ENCODE results near the gene PTGES2. TPM values are rescaled to one million over a fixed set of nuclear protein-coding genes. Genes with fewer than 3 reads are reported as not detected.
A peak's percentile ranks its signal among the peaks of the same experiment; 100 is the strongest.

Gene PTGES2
- total and polyA plus RNA-seq, 2 of the 13 experiments (the other 11 are each of a cell fraction or from before 2014, with no cell fraction given), result 63.7 to 79.8 TPM

DNA sequence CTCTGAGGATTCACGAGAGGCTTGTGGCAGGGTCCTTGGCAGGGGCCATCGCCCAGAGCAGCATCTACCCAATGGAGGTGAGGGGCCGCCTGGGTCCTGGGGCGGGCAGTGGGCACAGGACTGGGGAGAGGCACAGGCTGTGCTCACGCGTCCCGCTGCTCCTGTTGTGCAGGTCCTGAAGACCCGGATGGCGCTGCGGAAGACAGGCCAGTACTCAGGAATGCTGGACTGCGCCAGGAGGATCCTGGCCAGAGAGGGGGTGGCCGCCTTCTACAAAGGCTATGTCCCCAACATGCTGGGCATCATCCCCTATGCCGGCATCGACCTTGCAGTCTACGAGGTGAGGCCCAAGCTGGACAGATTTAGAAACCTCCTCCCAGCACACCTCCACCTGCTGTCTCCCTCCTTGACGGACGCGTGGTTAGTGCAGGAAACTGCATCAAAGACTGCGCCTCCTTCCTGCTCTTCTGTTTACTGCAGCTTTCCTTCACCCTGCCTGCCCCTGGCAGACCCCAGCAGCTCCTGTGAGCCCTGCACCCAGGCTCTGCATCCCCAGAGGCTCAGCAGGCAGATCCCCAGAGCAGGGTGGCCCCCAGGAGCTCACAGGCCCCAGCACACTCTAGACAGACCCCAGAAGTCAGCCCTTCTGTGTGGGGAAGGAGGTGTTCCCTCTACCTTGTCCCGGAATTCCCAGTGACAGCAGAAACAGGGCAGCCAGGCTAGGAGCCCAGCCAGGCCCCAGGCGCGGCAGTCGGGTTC lies 21.2 kb downstream of the PTGES2 start:
- Histone ChIP-seq H3K36me3 (replicated peaks in 1 of 2; ENCODE audit: control insufficient read depth in 1 of 2, insufficient read depth in 2 of 2, low read length in 2 of 2) (peaks cover 23 to 48% of the 10 kb centered on the region in 2 experiments), H4K20me1 (ENCODE audit: insufficient read depth, low read length) (no peaks in the 10 kb centered on the region), H3K79me2 (ENCODE audit: insufficient read depth, low read length) (peaks cover 2% of the 10 kb centered on the region), H3K9me3 (ENCODE audit: low read length) (no peaks in the 10 kb centered on the region), H2AFZ (ENCODE audit: low read length) (no peak overlapping the region), H3K4me1 (ENCODE audit: insufficient read depth, low read length) (peaks cover 85% of the 10 kb centered on the region), H3K4me2 (ENCODE audit: low read depth, low read length) (no peak overlapping the region), H3K27ac (ENCODE audit: extremely low read length, insufficient read depth, low read length) (no peak overlapping the region), H3K27me3 (ENCODE audit: control insufficient read depth in 1 of 2, insufficient read depth in 2 of 2, low read length in 2 of 2) (no peaks in the 10 kb centered on the region), H3K9ac (ENCODE audit: insufficient read depth, low read depth, low read length) (no peak overlapping the region), H3K4me3 (replicated peaks in 1 of 3; ENCODE audit: insufficient read depth in 1 of 3, low read depth in 2 of 3, low read length in 3 of 3) (no peak overlapping the region)
- in situ Hi-C loops (cut with HindIII; ENCODE audit: extremely low pct_ligation_motif_present, low pct_unique_long_range_greater_than_20kb) (no loop called here), intact Hi-C loops (cut with micrococcal nuclease; ENCODE audit: unreplicated experiment) (no loop called here)
- CTCF ChIA-PET (ENCODE audit: low intra/inter-chr PET ratio, low total read pairs), result no interaction called here
- DNase-seq (ENCODE audit: low spot score) (no peak), ATAC-seq (no peak), FAIRE-seq (no peak)
- TF ChIP-seq ZNF3 (CRISPR knock-in tag; IDR thresholded peaks at IDR 0.05) (no peak), RBFOX2 (IDR thresholded peaks at IDR 0.05; ENCODE audit: low read depth, low read length) (peak; percentile 35; the same call in 1 of the 2 replicates), AKAP8 (CRISPR knock-in tag; IDR thresholded peaks at IDR 0.05) (0 out of 2 replicates have a peak, but pooled peaks have one; percentile 13)
- BruUV-seq (replicated peaks), result no TSS peak
- 98% methylated on average over 11 of the region's 23 CpGs for WGBS (ENCODE audit: low lambda C conversion rate)
- POLR2A ChIA-PET, result interaction anchor here (1.1 kb wide), 1 partner anchor 8 kb away, joined by 3 read pairs; no protein-coding TSS in a partner anchor

DNA sequence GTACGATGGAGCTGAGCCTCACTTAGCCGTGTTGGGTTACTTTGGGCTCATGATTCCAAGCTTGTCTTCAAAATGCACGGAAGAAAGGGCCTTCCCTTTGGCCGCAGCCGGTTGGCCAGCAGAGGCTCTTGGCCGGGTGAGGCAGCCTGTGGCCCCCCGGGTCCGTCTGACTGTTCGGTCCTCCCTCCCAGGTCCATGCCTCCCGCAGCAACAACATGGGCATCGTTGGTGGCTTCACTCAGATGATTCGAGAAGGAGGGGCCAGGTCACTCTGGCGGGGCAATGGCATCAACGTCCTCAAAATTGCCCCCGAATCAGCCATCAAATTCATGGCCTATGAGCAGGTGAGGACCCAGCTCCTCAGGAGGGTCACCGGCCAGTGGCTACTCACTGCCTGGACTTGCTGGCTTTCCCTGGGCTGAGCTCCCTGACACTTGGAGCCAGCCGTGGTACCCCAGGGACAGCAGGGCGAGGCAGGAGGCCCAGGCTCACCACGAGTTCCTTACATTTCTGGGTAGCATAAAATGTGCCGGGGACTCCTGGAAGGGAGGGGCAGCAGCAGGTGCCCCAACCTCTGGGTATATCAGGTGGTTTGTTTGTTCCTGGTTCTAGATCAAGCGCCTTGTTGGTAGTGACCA lies 21.9 kb downstream of the PTGES2 start:
- DNase-seq (ENCODE audit: low spot score), result no peak
- in situ Hi-C loops (cut with HindIII; ENCODE audit: extremely low pct_ligation_motif_present, low pct_unique_long_range_greater_than_20kb), result no loop called here
- TF ChIP-seq STAT5B (CRISPR knock-in tag; IDR thresholded peaks at IDR 0.05) (no peak), ZNF589 (CRISPR knock-in tag; conservative IDR thresholded peaks at IDR 0.05) (no peak), BCLAF1 (IDR thresholded peaks at IDR 0.05) (no peak), ZMAT5 (CRISPR knock-in tag; IDR thresholded peaks at IDR 0.05; ENCODE audit: borderline replicate concordance, low read depth) (no peak), ZNF530 (CRISPR knock-in tag; IDR thresholded peaks at IDR 0.05; ENCODE audit: low read depth) (no peak), CREBL2 (CRISPR knock-in tag; IDR thresholded peaks at IDR 0.05; ENCODE audit: borderline replicate concordance) (no peak), MTA3 (CRISPR knock-in tag; IDR thresholded peaks at IDR 0.05) (no peak), MXI1 (IDR thresholded peaks at IDR 0.05; ENCODE audit: borderline replicate concordance, low read depth, low read length) (no peak), HNRNPLL (IDR thresholded peaks at IDR 0.05; ENCODE audit: low read depth, low read length, poor library complexity, severe bottlenecking) (peak; percentile 6), PPARG (CRISPR knock-in tag; conservative IDR thresholded peaks at IDR 0.05) (no peak), ZNF367 (CRISPR knock-in tag; IDR thresholded peaks at IDR 0.05; ENCODE audit: borderline replicate concordance) (no peak)

More for the DNA sequence above, 21.9 kb downstream of the PTGES2 start:
- Histone ChIP-seq H3K36me3 (replicated peaks in 1 of 2; ENCODE audit: control insufficient read depth in 1 of 2, insufficient read depth in 2 of 2, low read length in 2 of 2) (peaks cover 23 to 55% of the 10 kb centered on the region in 2 experiments), H3K9ac (ENCODE audit: insufficient read depth, low read depth, low read length) (no peak overlapping the region), H4K20me1 (ENCODE audit: insufficient read depth, low read length) (peaks cover under 1% of the 10 kb centered on the region; the same call in 1 of the 2 replicates), H3K79me2 (ENCODE audit: insufficient read depth, low read length) (peaks cover 9% of the 10 kb centered on the region), H3K9me3 (ENCODE audit: low read length) (no peaks in the 10 kb centered on the region), H3K4me3 (replicated peaks in 1 of 3; ENCODE audit: insufficient read depth in 1 of 3, low read depth in 2 of 3, low read length in 3 of 3) (no peak overlapping the region), H3K27ac (ENCODE audit: extremely low read length, insufficient read depth, low read length) (no peak overlapping the region), H3K4me1 (ENCODE audit: insufficient read depth, low read length) (peaks cover 85% of the 10 kb centered on the region), H2AFZ (ENCODE audit: low read length) (no peak overlapping the region), H3K4me2 (ENCODE audit: low read depth, low read length) (no peak overlapping the region), H3K27me3 (ENCODE audit: control insufficient read depth in 1 of 2, insufficient read depth in 2 of 2, low read length in 2 of 2) (no peaks in the 10 kb centered on the region)
- intact Hi-C loops (cut with micrococcal nuclease; ENCODE audit: unreplicated experiment), result no loop called here
- WGBS (ENCODE audit: low lambda C conversion rate), result 100% methylated on average over 14 of the region's 21 CpGs
- ChIA-PET CTCF (ENCODE audit: low intra/inter-chr PET ratio, low total read pairs) (no interaction called here), POLR2A (interaction anchor here (0.7 kb wide), 1 partner anchor 156 kb away, joined by 4 read pairs; no protein-coding TSS in a partner anchor)
- no TSS peak for BruUV-seq (replicated peaks)
- ATAC-seq (no peak), FAIRE-seq (no peak)
